ENCODE results near the gene ARHGAP40. TPM values are rescaled to one million over a fixed set of nuclear protein-coding genes. Genes with fewer than 3 reads are reported as not detected.

Gene ARHGAP40
- total RNA-seq, 1 experiment from 2014 or later: not detected

DNA sequence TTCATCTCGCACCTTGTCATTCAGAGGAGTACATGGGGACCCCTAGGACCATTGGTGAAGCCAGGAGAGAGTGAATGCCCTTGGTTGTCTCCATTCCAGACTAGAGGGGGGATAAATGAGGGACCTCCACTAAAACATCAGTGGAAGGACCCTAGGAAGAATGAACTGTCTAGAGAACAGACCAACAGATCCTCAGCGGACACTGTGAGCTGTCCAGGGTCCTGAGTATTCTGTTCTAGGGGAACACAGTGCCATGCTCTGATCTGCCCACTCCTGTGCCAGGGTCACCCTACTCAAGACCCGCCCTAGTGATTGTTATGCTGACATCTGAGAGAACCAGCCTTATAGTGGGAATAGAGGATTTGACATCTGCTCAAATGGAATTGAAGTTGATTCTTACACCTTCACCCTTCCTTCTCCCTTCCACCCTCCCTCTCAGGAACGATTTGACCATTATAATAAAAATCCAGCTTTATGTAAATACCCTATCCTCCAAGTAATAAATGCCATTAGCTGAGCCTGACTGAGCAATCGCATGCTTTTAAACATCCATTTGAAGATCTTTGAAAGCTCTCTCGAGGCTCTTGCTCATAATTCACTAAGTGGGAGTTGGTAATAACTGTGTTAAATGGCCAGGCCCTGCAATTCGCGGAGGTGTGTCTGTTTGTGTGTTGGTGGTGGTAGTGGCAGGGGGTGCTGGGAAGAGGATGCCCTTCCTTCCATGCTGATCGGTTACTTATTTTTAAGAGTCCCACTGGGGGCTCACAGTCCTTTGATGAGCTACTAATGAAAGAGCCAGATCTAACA lies 79.1 kb downstream of the ARHGAP40 start:
- no peak for DNase-seq (ENCODE audit: low spot score)

DNA sequence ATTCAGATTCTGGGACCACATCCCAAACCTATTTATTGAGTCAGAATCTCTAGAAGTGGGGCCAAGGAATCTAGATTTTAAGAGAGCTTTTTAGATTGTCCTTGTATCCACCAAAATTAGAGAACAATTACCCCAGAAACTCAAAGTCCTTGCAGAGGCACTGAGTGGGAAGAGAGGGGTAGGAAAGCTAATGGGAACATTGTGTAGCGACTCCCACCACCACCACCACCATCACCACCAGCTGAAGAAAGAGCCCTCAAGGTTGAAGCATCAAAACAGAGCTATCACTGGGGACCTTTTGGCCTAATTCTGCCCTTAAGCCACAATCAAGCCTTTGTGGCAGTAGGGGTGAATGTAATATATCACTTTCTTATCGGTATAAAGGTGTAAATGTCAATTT lies 83.7 kb downstream of the ARHGAP40 start:
- DNase-seq (ENCODE audit: low spot score): no peak

DNA sequence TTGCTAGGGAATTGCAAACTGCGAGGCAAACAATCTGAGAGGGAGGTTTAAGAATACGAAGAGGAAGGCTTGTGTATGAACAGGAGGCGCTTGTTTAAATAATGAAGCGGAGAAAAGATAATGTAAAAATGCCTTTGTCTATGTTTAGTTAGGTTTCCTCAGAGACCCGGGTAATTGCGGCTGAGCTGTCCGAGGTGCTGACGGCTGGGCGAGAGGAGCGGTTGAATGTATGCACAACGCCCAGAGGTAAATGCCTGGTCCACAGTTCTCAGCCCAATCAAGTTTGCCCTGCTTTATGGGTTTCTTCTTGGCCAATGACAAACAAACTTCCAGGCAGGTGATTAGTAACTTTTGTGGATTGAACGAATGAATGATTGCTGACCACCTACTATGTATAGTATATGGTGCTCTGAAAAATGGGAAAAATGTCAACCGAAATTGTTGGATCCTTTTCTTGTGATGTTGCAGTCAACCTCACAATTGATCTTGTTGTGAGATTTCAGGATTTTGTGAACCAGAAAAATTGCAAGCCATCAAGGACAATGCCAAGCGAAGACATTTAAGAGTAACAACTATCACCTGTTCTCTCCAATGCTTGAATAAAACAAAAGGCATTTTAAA lies 84.4 kb downstream of the ARHGAP40 start:
- peak; percentile 24 for DNase-seq (ENCODE audit: low spot score)

DNA sequence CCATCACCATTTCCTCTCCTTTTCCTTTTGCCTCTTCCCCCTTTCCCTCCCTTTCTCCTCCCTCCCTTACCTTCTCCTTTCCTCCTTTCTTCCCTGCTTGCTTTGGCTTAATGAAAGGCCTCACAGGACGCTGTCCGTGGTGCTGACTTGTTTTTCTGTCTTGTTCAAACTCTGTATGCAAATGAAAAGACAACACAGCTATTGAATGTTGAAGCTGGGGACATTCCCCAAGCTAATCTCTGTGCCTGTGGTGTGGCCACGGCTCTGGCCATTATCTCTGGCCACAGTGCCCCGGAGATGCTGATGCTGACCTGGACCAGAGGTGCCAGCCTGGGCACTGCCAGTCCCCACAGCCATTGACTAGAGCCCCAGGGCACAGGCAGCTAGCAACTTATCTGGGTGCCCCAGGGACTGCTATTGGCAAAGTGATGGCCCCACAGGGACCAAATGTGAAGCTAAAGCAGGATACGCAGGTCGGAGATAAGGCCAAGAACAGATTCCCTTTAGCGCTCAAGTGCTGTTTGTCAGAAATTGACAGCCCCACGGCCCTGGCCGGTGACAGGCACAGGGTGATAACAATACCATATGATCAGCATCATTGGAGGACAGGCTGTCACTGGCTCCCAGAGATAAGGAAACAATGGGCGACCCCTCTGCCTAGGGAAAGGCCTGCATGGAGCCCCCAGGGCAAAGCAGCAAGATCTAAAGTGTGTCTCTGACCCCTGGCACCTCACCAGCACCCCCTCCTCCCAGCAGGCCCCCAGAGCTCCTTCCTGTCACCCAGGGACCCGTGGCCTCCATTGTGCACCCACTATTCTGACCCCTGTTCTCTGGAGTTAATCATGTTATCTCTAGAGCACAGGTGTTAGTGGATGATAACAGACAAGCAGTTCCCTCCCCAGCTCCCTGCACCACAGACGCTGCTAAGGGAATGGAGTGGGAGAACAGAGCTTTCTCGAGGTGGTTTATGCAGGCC lies 91.1 kb downstream of the ARHGAP40 start:
- peak; percentile 34 for DNase-seq (ENCODE audit: low spot score)

DNA sequence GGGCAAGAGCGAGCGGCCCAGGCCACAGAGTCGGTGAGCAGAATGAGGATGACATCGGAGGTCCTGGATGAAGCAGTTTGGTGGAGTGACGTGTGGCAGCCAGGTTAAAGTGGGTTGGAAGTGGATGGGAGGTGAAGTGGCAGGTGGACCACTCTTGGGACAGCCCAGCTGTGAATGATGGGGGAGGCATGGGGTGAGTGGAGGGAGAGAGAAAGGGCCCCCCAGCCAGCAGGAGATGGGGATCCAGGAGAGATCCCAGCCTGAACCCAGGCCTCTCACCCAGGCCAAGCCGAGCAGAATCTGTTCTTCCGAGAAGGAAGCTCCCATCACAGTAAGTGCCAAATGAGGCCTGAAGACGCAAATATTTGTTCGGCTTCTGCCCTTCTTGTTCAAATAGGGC lies 95.7 kb downstream of the ARHGAP40 start:
- no peak for DNase-seq (ENCODE audit: low spot score)

DNA sequence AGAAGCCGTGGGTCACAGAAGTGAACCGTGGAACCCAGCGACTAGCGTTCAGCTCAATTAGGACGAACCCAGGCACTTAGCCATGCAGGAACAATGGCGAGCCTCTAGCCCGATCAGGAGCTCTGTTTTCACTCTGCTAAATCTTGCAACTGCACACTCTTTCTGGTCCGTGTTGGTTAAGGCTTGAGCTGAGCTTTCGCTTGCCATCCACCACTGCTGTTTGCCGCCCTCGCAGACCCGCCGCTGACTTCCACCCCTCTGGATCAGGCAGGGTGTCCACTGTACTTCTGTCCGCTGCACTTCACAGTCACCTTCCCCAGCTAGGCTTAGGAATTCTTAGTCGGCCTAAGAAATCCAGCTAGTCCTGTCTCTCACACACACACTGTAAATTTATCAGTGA lies 96.9 kb downstream of the ARHGAP40 start:
- no peak for DNase-seq (ENCODE audit: low spot score)

DNA sequence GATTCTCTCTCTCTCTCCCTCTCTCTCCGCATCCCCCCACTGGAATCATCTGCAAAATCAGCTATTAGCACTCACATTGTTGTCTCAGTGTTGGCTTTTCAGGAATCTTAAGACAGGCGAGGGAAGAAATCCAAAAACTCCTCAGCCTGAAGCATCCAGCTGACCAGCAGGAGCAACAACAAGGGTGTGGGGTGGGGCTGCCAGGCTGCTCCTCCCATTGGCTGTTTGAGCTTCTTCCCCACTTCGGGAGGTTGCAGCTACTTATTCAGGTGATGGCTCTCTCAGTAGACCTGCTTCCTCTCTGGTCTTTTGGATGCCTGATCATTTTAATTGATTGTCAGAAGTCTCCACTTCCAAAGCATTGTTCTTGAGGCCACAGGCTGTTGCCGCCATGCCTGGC lies 98.5 kb downstream of the ARHGAP40 start:
- DNase-seq (ENCODE audit: low spot score): no peak

Other genes with a start within 250 kb of the ARHGAP40 start
- 6.1 and 6.7 TPM in 2 replicates for gene SNHG17, start 166.5 kb upstream of the ARHGAP40 start, total RNA-seq (2014; rRNA removed; shearing (Covaris generic))
- 14.0 and 15.1 TPM in 2 replicates for gene RALGAPB, start 129.0 kb upstream of the ARHGAP40 start, total RNA-seq (2014; rRNA removed; shearing (Covaris generic))
- gene ADIG, start 20.6 kb upstream of the ARHGAP40 start, total RNA-seq (2014; rRNA removed; shearing (Covaris generic)): not detected in 2 replicates
- not detected in 2 replicates for gene SLC32A1, start 122.7 kb downstream of the ARHGAP40 start, total RNA-seq (2014; rRNA removed; shearing (Covaris generic))
- gene ACTR5, start 146.7 kb downstream of the ARHGAP40 start, total RNA-seq (2014; rRNA removed; shearing (Covaris generic)): 5.9 and 10.3 TPM in 2 replicates
- 0.16 TPM in 1 of 2 replicates, not detected in the other for gene PPP1R16B, start 203.9 kb downstream of the ARHGAP40 start, total RNA-seq (2014; rRNA removed; shearing (Covaris generic))

All from H4 (cell line).